ENCODE measurements around the gene SLC4A3. TPM values are rescaled to one million over a fixed set of nuclear protein-coding genes. Genes with fewer than 3 reads are reported as not detected.

The SLC4A3 gene
- total and polyA plus RNA-seq, 2 of the 8 experiments (the other 6 are each of a cell fraction or from before 2014, with no cell fraction given): 4.8 to 7.4 TPM

GRCh38 chr2:219661955-219662395 is 34.5 kb downstream of the SLC4A3 start:
- Histone ChIP-seq H3K4me3 (ENCODE audit: extremely low read depth in 1 of 4, insufficient read depth in 2 of 4, low read depth in 3 of 4, low read length in 4 of 4) (no peak overlapping the region), H3K18ac (ENCODE audit: extremely low read depth, low read length) (no peak overlapping the region; the same call in 1 of the 2 replicates), H2AK5ac (ENCODE audit: low read depth, low read length) (no peak overlapping the region), H2BK120ac (replicated peaks; ENCODE audit: low read depth, low read length) (no peak overlapping the region), H3K4me2 (ENCODE audit: insufficient read depth in 1 of 2, low read depth in 2 of 2, low read length in 2 of 2) (no peak overlapping the region), H3K79me2 (ENCODE audit: control insufficient read depth in 1 of 2, insufficient read depth in 2 of 2, low read length in 2 of 2) (no peaks in the 10 kb centered on the region), H3K4me1 (replicated peaks in 1 of 4; ENCODE audit: control insufficient read depth in 3 of 4, insufficient read depth in 4 of 4, low read length in 3 of 4) (peaks cover 0 to 3% (median 1%) of the 10 kb centered on the region in 4 experiments; a peak in 1 of 7 replicates), H3K27ac (ENCODE audit: low read depth, low read length) (no peak overlapping the region), H2AFZ (ENCODE audit: low read length) (no peak overlapping the region), H2BK20ac (ENCODE audit: low read length) (no peak overlapping the region), H3K36me3 (ENCODE audit: control insufficient read depth in 2 of 4, insufficient read depth in 4 of 4, low read length in 3 of 4) (no peaks in the 10 kb centered on the region), H3K56ac (replicated peaks; ENCODE audit: insufficient read length, low read depth, low read length) (no peak overlapping the region), H4K8ac (ENCODE audit: extremely low read depth, insufficient read depth, low read length) (no peak overlapping the region), H3K14ac (ENCODE audit: insufficient read length) (no peak overlapping the region), H2BK5ac (ENCODE audit: low read depth, low read length) (peak overlapping the region; percentile 36; the same call in 1 of the 2 replicates), H4K91ac (replicated peaks; ENCODE audit: insufficient read length, low read length) (no peak overlapping the region), H4K20me1 (replicated peaks in 1 of 2; ENCODE audit: control insufficient read depth in 1 of 2, insufficient read depth in 2 of 2, low read length in 2 of 2) (no peaks in the 10 kb centered on the region), H3K23ac (ENCODE audit: insufficient read length) (no peak overlapping the region), H3K4ac (replicated peaks; ENCODE audit: insufficient read length, low read depth, low read length) (no peak overlapping the region), H3K9me3 (ENCODE audit: insufficient read depth in 2 of 2, low read depth in 1 of 2, low read length in 1 of 2) (peaks cover 9 to 11% of the 10 kb centered on the region in 2 experiments; a peak in 2 of 4 replicates), H3K23me2 (ENCODE audit: low read depth, low read length) (peaks cover 1% of the 10 kb centered on the region; the same call in 1 of the 2 replicates), H2BK12ac (ENCODE audit: low read depth, low read length) (no peak overlapping the region), H3K27me3 (replicated peaks in 1 of 4; ENCODE audit: control insufficient read depth in 3 of 4, extremely low read depth in 1 of 4, insufficient read depth in 3 of 4, low read length in 3 of 4) (no peaks in the 10 kb centered on the region), H3K9ac (replicated peaks in 1 of 4; ENCODE audit: extremely low read depth in 1 of 4, low read depth in 3 of 4, low read length in 3 of 4) (no peak overlapping the region), H2BK15ac (ENCODE audit: low read length) (no peak overlapping the region), H3K79me1 (ENCODE audit: low read depth, low read length) (no peaks in the 10 kb centered on the region), H4K5ac (ENCODE audit: insufficient read length, low read depth, low read length) (no peak overlapping the region)
- ChIA-PET CTCF (ENCODE audit: partially characterized antibody) (interaction anchor here (0.7 to 8.0 kb wide), 4 partner anchors 8 to 140 kb away, joined by 3 to 49 read pairs (median 4); no protein-coding TSS in a partner anchor), POLR2A (ENCODE audit: partially characterized antibody) (interaction anchor here (0.9 to 2.2 kb wide), 5 partner anchors 8 to 64 kb away, joined by 3 to 6 read pairs (median 4); partner anchors contain the start of gene STK11IP)
- WGBS, 2 experiments (ENCODE audit: extremely low coverage in 1 of 2, insufficient coverage in 1 of 2, insufficient read length in 1 of 2, insufficient replicate concordance in 2 of 2, low coverage in 1 of 2, low lambda C conversion rate in 2 of 2, missing lambda C conversion rate in 1 of 2): 86% methylated on average over 1 of the region's 1 CpG; no CpG with 5 or more reads in 1 of the 2 experiments
- DNase-seq (ENCODE audit: low read depth in 1 of 2, low spot score in 2 of 2) (no peak), FAIRE-seq (no peak)
- TF ChIP-seq MAX (IDR thresholded peaks at IDR 0.05) (no peak), BRCA1 (IDR thresholded peaks at IDR 0.05; ENCODE audit: low read depth, low read length) (no peak), POLR2AphosphoS5 (IDR thresholded peaks at IDR 0.05; ENCODE audit: low read depth, low read length) (no peak), RAD21 (IDR thresholded peaks at IDR 0.05 in 1 of 2, conservative IDR thresholded peaks at IDR 0.05 in 1 of 2; ENCODE audit: low read depth in 2 of 2, low read length in 2 of 2) (no peak)
